ENCODE measurements around the gene ORAI2. TPM values are rescaled to one million over a fixed set of nuclear protein-coding genes. Genes with fewer than 3 reads are reported as not detected.
A peak's percentile ranks its signal among the peaks of the same experiment; 100 is the strongest.

The ORAI2 gene
- total RNA-seq, 1 experiment from 2014 or later = 11.4 TPM

- no peaks in the 10 kb centered on the region for H3K27me3 Mint-ChIP-seq (ENCODE audit: unreplicated experiment)
- intact Hi-C loops (cut with micrococcal nuclease; ENCODE audit: unreplicated experiment) = no loop called here
These were observed 6.8 kb downstream of the ORAI2 start for GRCh38 chr7:102439963-102440795.

GRCh38 chr7:102444961-102445673 is 11.7 kb downstream of the ORAI2 start:
- CTCF ChIA-PET = interaction anchor here (0.7 kb wide), 1 partner anchor 807 kb away, joined by 7 read pairs; no protein-coding TSS in a partner anchor
- H3K27ac Mint-ChIP-seq (ENCODE audit: unreplicated experiment) = no peak overlapping the region
- H3K9me3 Mint-ChIP-seq (ENCODE audit: low read depth, unreplicated experiment) = no peaks in the 10 kb centered on the region
- no peak for DNase-seq
- TF ChIP-seq CTCF (IDR thresholded peaks at IDR 0.05; ENCODE audit: unreplicated experiment) = no peak
- H3K4me3 Mint-ChIP-seq (ENCODE audit: low read depth, unreplicated experiment) = no peak overlapping the region
- intact Hi-C loops (cut with micrococcal nuclease; ENCODE audit: unreplicated experiment) = no loop called here
- H3K27me3 Mint-ChIP-seq (ENCODE audit: unreplicated experiment) = no peaks in the 10 kb centered on the region
- peaks cover 8% of the 10 kb centered on the region for H3K36me3 Mint-ChIP-seq (ENCODE audit: insufficient read depth, unreplicated experiment)
- no TSS peak for BruUV-seq (replicated peaks)
- H3K4me1 Mint-ChIP-seq (ENCODE audit: low read depth, unreplicated experiment) = no peaks in the 10 kb centered on the region

More at GRCh38 chr7:102439963-102440795, 6.8 kb downstream of the ORAI2 start:
- DNase-seq = peak; percentile 71
- H3K4me3 Mint-ChIP-seq (ENCODE audit: low read depth, unreplicated experiment) = no peak overlapping the region
- CTCF ChIA-PET = no interaction called here
- no peaks in the 10 kb centered on the region for H3K9me3 Mint-ChIP-seq (ENCODE audit: low read depth, unreplicated experiment)
- BruUV-seq (replicated peaks) = no TSS peak
- H3K4me1 Mint-ChIP-seq (ENCODE audit: low read depth, unreplicated experiment) = no peaks in the 10 kb centered on the region
- H3K27ac Mint-ChIP-seq (ENCODE audit: unreplicated experiment) = no peak overlapping the region
- peaks cover 3% of the 10 kb centered on the region for H3K36me3 Mint-ChIP-seq (ENCODE audit: insufficient read depth, unreplicated experiment)
- no peak for TF ChIP-seq CTCF (IDR thresholded peaks at IDR 0.05; ENCODE audit: unreplicated experiment)

GRCh38 chr7:102445674-102446071 is 12.3 kb downstream of the ORAI2 start:
- TF ChIP-seq CTCF (IDR thresholded peaks at IDR 0.05; ENCODE audit: unreplicated experiment) = no peak
- CTCF ChIA-PET = interaction anchor here (0.7 kb wide), 1 partner anchor 808 kb away, joined by 7 read pairs; no protein-coding TSS in a partner anchor
- Mint-ChIP-seq H3K4me3 (ENCODE audit: low read depth, unreplicated experiment) (no peak overlapping the region), H3K27me3 (ENCODE audit: unreplicated experiment) (no peaks in the 10 kb centered on the region), H3K9me3 (ENCODE audit: low read depth, unreplicated experiment) (no peaks in the 10 kb centered on the region), H3K4me1 (ENCODE audit: low read depth, unreplicated experiment) (no peaks in the 10 kb centered on the region), H3K36me3 (ENCODE audit: insufficient read depth, unreplicated experiment) (peaks cover 8% of the 10 kb centered on the region), H3K27ac (ENCODE audit: unreplicated experiment) (no peak overlapping the region)
- BruUV-seq (replicated peaks) = no TSS peak
- intact Hi-C loops (cut with micrococcal nuclease; ENCODE audit: unreplicated experiment) = no loop called here
- DNase-seq = no peak

GRCh38 chr7:102446387-102447156 is 13.2 kb downstream of the ORAI2 start:
- no peaks in the 10 kb centered on the region for H3K9me3 Mint-ChIP-seq (ENCODE audit: low read depth, unreplicated experiment)

More at GRCh38 chr7:102446387-102447156, 13.2 kb downstream of the ORAI2 start:
- Mint-ChIP-seq H3K4me1 (ENCODE audit: low read depth, unreplicated experiment) (no peaks in the 10 kb centered on the region), H3K4me3 (ENCODE audit: low read depth, unreplicated experiment) (no peak overlapping the region), H3K27ac (ENCODE audit: unreplicated experiment) (no peak overlapping the region), H3K36me3 (ENCODE audit: insufficient read depth, unreplicated experiment) (peaks cover 8% of the 10 kb centered on the region), H3K27me3 (ENCODE audit: unreplicated experiment) (no peaks in the 10 kb centered on the region)
- CTCF ChIA-PET = no interaction called here
- no peak for TF ChIP-seq CTCF (IDR thresholded peaks at IDR 0.05; ENCODE audit: unreplicated experiment)
- no peak for DNase-seq
- intact Hi-C loops (cut with micrococcal nuclease; ENCODE audit: unreplicated experiment) = no loop called here
- no TSS peak for BruUV-seq (replicated peaks)
